ENCODE results near the gene KRT82.

The KRT82 gene

DNA sequence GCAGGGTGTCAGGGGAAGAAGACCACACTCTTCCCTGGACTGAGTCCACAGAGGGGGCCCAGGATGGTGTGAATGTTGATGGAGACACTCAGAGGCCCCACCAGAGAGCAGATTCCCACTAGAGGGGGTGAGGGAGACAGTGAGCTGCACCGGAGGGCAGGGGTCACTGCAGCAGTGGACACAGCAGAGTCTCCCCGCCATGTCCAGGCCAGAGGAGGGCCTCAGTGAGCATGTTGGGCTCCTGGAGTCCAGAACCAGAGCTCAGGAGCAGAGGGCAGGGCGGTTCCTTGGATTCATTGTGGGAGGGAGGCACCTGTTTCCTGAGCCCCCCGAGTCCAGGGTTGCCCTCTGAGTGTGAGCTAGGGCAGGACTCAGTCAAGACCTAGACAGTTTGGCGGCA is 1.8 kb upstream of the KRT82 start:
- no peak overlapping the region for H3K4me3 ChIP-seq (ENCODE audit: low read length)
- no peaks in the 10 kb centered on the region for H3K36me3 ChIP-seq (replicated peaks; ENCODE audit: low read depth, low read length)
- TF ChIP-seq EZH2phosphoT487 (IDR thresholded peaks at IDR 0.05; ENCODE audit: low read depth) = no peak
- TF ChIP-seq, protein P1, sequence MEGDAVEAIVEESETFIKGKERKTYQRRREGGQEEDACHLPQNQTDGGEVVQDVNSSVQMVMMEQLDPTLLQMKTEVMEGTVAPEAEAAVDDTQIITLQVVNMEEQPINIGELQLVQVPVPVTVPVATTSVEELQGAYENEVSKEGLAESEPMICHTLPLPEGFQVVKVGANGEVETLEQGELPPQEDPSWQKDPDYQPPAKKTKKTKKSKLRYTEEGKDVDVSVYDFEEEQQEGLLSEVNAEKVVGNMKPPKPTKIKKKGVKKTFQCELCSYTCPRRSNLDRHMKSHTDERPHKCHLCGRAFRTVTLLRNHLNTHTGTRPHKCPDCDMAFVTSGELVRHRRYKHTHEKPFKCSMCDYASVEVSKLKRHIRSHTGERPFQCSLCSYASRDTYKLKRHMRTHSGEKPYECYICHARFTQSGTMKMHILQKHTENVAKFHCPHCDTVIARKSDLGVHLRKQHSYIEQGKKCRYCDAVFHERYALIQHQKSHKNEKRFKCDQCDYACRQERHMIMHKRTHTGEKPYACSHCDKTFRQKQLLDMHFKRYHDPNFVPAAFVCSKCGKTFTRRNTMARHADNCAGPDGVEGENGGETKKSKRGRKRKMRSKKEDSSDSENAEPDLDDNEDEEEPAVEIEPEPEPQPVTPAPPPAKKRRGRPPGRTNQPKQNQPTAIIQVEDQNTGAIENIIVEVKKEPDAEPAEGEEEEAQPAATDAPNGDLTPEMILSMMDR (IDR thresholded peaks at IDR 0.05; ENCODE audit: low read depth, low read length) = no peak
- no peak overlapping the region for H2AFZ ChIP-seq (ENCODE audit: low read depth, low read length)
- H3K4me2 ChIP-seq (ENCODE audit: low read length) = no peak overlapping the region
- no peaks in the 10 kb centered on the region for H3K79me2 ChIP-seq (ENCODE audit: low read length)
- no peaks in the 10 kb centered on the region for H3K9me3 ChIP-seq (ENCODE audit: insufficient read depth, low read length)
- no peak overlapping the region for H3K9ac ChIP-seq (ENCODE audit: low read length)
- no peaks in the 10 kb centered on the region for H4K20me1 ChIP-seq (ENCODE audit: insufficient read depth, low read length)
- no peaks in the 10 kb centered on the region for H3K4me1 ChIP-seq (ENCODE audit: low read length)
- H3K27ac ChIP-seq (ENCODE audit: low read length) = no peak overlapping the region
- 0 out of 2 replicates have a peak, but pooled peaks cover 4% of the 10 kb centered on the region for H3K27me3 ChIP-seq (ENCODE audit: low read depth, low read length)

DNA sequence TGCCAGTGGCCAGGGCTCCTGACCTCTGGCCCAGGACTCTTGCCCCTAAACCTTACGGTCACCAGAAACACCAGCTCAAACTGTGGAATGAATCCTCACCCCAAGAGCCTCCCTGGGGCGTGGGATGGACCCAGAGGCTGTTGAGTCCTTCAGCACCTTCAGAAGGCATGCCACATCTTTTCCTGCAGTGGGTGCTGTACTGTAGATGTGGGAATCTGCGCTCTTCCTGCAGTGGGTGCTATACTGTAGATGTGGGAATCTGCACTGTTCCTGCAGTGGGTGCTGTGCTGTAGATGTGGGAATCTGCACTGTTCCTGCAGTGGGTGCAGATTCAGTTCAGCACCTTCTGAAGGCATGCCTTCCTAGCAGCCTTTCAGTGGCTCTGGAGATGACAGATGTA is 1.2 kb downstream of the KRT82 start:
- TF ChIP-seq, protein P1 (IDR thresholded peaks at IDR 0.05; ENCODE audit: low read depth, low read length) = no peak
- TF ChIP-seq EZH2phosphoT487 (IDR thresholded peaks at IDR 0.05; ENCODE audit: low read depth) = no peak
- Histone ChIP-seq H3K4me2 (ENCODE audit: low read length) (no peak overlapping the region), H3K27me3 (ENCODE audit: low read depth, low read length) (0 out of 2 replicates have a peak, but pooled peaks cover 4% of the 10 kb centered on the region), H3K4me1 (ENCODE audit: low read length) (no peaks in the 10 kb centered on the region), H3K27ac (ENCODE audit: low read length) (no peak overlapping the region), H2AFZ (ENCODE audit: low read depth, low read length) (no peak overlapping the region), H3K4me3 (ENCODE audit: low read length) (no peak overlapping the region), H3K36me3 (replicated peaks; ENCODE audit: low read depth, low read length) (no peaks in the 10 kb centered on the region), H3K9ac (ENCODE audit: low read length) (no peak overlapping the region), H3K9me3 (ENCODE audit: insufficient read depth, low read length) (no peaks in the 10 kb centered on the region), H3K79me2 (ENCODE audit: low read length) (no peaks in the 10 kb centered on the region), H4K20me1 (ENCODE audit: insufficient read depth, low read length) (no peaks in the 10 kb centered on the region)

DNA sequence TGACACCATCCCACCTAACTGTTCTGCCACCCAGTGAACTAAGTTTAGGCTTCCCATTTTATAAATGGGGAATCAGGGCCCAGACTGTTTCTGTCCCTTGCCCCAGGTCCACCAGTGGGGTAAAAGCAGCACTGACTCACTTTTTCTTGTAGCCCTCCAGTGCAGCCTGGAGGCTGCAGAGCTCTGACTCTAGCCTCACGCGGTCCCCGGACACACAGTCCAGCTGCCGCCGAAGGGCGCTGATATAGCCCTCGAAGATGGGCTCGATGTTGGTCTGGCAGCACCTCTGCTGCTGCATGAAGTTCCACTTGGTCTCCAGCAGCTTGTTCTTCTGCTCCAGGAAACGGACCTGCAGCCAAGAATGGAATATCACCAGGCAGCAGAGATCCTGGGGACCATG is 2.6 kb downstream of the KRT82 start:
- Histone ChIP-seq H3K4me1 (ENCODE audit: low read length) (no peaks in the 10 kb centered on the region), H4K20me1 (ENCODE audit: insufficient read depth, low read length) (no peaks in the 10 kb centered on the region), H3K79me2 (ENCODE audit: low read length) (no peaks in the 10 kb centered on the region), H3K27ac (ENCODE audit: low read length) (no peak overlapping the region), H3K36me3 (replicated peaks; ENCODE audit: low read depth, low read length) (no peaks in the 10 kb centered on the region), H3K4me3 (ENCODE audit: low read length) (no peak overlapping the region), H3K27me3 (ENCODE audit: low read depth, low read length) (0 out of 2 replicates have a peak, but pooled peaks cover 4% of the 10 kb centered on the region), H3K9ac (ENCODE audit: low read length) (no peak overlapping the region), H3K9me3 (ENCODE audit: insufficient read depth, low read length) (no peaks in the 10 kb centered on the region), H2AFZ (ENCODE audit: low read depth, low read length) (no peak overlapping the region), H3K4me2 (ENCODE audit: low read length) (no peak overlapping the region)
- TF ChIP-seq, protein P1 (IDR thresholded peaks at IDR 0.05; ENCODE audit: low read depth, low read length) = no peak

DNA sequence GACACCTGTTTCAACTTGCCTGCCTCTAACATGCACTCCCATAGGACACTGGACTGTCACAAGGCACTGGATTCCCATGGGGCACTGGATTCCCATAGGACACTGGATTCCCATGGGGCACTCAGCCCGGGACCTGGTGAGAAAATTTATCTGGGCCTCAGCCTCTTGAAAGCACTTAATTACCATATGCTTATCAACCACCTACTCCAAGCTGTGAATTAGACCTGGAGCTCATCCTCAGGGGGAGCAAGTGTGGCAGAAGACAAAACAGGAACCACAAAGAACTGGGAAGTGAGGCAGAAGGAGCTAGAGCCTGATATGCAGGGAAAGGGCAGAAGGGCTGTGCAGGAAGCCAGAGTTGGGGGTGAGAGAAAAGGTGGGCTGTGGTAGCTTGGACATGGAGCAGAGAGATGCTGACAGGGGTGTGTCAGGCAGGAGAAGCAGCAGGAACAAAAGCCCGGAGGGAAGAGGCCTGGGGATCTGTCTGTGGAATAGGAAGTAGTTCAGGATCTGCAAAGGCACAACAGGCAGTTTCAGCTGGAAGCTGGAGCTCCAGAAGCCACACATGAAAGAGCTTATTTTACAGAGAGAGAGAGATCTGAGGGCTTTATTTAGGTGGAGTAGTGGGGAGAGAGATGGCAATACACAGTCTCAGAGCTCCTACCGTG is 3.1 kb downstream of the KRT82 start:
- H3K27ac ChIP-seq (ENCODE audit: low read length) = no peak overlapping the region
- H3K9ac ChIP-seq (ENCODE audit: low read length) = no peak overlapping the region
- H3K9me3 ChIP-seq (ENCODE audit: insufficient read depth, low read length) = no peaks in the 10 kb centered on the region
- H3K4me1 ChIP-seq (ENCODE audit: low read length) = no peaks in the 10 kb centered on the region
- TF ChIP-seq EZH2phosphoT487 (IDR thresholded peaks at IDR 0.05; ENCODE audit: low read depth) = no peak
- TF ChIP-seq, protein P1 (IDR thresholded peaks at IDR 0.05; ENCODE audit: low read depth, low read length) = no peak
- H3K27me3 ChIP-seq (ENCODE audit: low read depth, low read length) = 0 out of 2 replicates have a peak, but pooled peaks cover 4% of the 10 kb centered on the region
- H3K36me3 ChIP-seq (replicated peaks; ENCODE audit: low read depth, low read length) = no peaks in the 10 kb centered on the region
- no peak overlapping the region for H3K4me3 ChIP-seq (ENCODE audit: low read length)
- no peak overlapping the region for H3K4me2 ChIP-seq (ENCODE audit: low read length)
- H2AFZ ChIP-seq (ENCODE audit: low read depth, low read length) = no peak overlapping the region
- H3K79me2 ChIP-seq (ENCODE audit: low read length) = no peaks in the 10 kb centered on the region
- H4K20me1 ChIP-seq (ENCODE audit: insufficient read depth, low read length) = no peaks in the 10 kb centered on the region

All from OCI-LY3 (cell line).